B cell (primary cell): ENCODE data around the gene HENMT1.
"Not testable (repeated sequence)": the region's sequence is repeated elsewhere in the genome, so short reads cannot be mapped to it uniquely, and the experiment has no call there.

ENCODE experiments used
- EZH2 ChIP-seq: IDR thresholded peaks from 2 replicates; pipeline ENCODE4 v1.6.1; 2012; ENCODE audit warnings: borderline replicate concordance, low read depth, mild to moderate bottlenecking, moderate library complexity, low read length; ENCODE audit not compliant: insufficient read depth, poor library complexity, severe bottlenecking
- TF ChIP-seq, protein P1 (sequence below): fragments of 200-600 bp; IDR thresholded peaks from one replicate; pipeline ENCODE4 v1.8.0; 2022; ENCODE audit warnings: antibody characterized with exemption, mild to moderate bottlenecking

DNA sequence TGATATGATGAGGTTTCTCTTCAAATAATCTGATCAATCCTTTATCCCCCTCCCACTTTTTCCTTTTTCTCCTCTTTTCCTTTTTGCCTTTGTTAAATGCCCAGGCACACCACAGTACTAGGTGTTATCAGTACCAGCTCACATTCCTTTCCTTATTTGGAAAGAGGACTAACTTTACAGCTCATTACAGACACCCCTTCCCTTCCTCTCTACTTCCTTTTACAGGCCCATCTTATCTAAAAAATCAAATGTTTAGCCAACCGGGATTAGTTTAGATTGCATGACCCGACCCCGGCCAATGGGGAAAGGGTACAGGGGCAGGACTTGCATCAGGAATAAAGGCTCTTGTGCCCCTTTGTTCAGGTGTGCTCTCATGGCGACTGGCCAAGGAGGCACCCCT is 20.8 kb upstream of the HENMT1 start:
- TF ChIP-seq, protein P1, sequence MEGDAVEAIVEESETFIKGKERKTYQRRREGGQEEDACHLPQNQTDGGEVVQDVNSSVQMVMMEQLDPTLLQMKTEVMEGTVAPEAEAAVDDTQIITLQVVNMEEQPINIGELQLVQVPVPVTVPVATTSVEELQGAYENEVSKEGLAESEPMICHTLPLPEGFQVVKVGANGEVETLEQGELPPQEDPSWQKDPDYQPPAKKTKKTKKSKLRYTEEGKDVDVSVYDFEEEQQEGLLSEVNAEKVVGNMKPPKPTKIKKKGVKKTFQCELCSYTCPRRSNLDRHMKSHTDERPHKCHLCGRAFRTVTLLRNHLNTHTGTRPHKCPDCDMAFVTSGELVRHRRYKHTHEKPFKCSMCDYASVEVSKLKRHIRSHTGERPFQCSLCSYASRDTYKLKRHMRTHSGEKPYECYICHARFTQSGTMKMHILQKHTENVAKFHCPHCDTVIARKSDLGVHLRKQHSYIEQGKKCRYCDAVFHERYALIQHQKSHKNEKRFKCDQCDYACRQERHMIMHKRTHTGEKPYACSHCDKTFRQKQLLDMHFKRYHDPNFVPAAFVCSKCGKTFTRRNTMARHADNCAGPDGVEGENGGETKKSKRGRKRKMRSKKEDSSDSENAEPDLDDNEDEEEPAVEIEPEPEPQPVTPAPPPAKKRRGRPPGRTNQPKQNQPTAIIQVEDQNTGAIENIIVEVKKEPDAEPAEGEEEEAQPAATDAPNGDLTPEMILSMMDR: not testable (repeated sequence)
- TF ChIP-seq EZH2: not testable (repeated sequence)
